Measurements from ENCODE around the gene WDR17.
A peak's percentile ranks its signal among the peaks of the same experiment; 100 is the strongest.

WDR17 gene

GRCh38 chr4:176065435-176066291, at the start of gene WDR17:
Gene WDR17, plus strand, starts transcription at chr4:176065841. Its CDS starts 45,740 bp downstream, at chr4:176111581.
- peak; percentile 43 for DNase-seq

GRCh38 chr4:176016601-176017000, 49.0 kb upstream of the WDR17 start:
- DNase-seq = no peak

- DNase-seq = no peak
Observed at GRCh38 chr4:176020481-176021085, 45.1 kb upstream of the WDR17 start.

DNA sequence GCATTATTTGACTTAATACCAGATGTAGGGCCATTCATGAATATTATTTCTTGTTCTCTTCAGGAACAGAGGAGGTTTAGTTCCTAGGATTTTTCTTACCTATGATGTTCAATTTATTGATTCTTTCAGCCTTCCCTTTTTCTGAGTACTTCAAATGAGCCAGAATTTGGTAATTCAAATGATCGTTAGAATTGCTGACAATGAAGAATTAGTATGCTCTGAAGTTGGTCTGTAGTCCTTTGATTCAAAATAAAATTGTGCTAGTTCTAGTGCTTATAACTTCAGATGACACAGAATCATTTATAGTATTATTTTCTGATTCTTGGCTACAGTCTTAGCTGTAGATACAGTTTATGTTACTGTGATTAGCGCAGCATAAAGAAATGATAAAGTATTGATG, 35.2 kb upstream of the WDR17 start:
- no peak for DNase-seq

- no peak for DNase-seq
Observed at GRCh38 chr4:176031922-176032321, 33.7 kb upstream of the WDR17 start.

GRCh38 chr4:176032454-176032853, 33.2 kb upstream of the WDR17 start:
- DNase-seq = no peak

- peak; percentile 35 for DNase-seq
Observed at GRCh38 chr4:176034499-176034898, 31.1 kb upstream of the WDR17 start.

- no peak for DNase-seq
Observed at GRCh38 chr4:176034936-176035335, 30.7 kb upstream of the WDR17 start.

DNA sequence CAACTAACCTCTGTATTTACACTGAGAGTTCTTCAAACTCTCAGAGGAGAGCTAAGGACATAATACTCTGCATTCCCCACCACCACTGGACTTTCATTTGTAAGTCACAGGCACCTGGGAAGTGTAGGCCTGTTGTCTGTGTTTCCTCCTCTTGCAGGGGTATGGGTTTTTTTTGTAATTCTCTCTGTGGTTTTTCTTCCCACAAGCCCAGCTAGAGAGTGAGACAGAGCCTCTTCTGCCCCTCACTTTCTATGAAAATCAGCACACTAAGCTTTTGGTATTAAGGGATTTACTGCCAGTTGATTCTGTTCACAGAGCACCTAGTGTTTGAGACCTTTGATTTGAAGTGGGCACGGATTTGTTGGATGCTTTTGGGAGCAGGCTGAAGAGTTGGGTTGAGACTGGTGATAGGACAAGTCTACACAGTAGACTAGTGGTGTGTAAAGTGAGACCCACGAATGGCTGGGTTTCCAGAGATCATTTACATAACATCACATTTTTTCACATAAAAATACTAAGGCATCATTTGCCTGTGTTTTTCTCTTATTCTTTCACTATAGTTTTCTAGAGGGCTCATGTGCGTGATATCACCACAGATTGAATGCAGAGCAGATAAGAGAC, 28.9 kb upstream of the WDR17 start:
- DNase-seq = no peak

DNA sequence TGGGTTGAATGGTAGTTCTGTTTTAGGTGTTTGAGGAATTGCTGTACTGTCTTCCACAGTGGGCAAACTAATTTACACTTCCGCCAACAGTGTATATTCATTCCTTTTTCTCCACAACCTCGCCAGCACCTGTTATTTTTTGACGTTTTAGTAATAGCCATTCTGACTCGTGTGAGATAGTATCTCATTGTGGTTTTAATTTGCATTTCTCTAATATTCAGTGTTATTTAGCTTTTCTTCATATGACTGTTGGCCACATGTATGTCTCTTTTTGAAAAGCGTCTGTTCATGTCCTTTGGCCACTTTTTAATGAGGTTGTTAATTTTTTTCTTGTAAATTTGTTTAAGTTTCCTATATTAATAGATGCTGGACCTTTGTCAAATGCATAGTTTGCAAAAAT, 26.9 kb upstream of the WDR17 start:
- no peak for DNase-seq

GRCh38 chr4:176042195-176042594, 23.4 kb upstream of the WDR17 start:
- no peak for DNase-seq

DNA sequence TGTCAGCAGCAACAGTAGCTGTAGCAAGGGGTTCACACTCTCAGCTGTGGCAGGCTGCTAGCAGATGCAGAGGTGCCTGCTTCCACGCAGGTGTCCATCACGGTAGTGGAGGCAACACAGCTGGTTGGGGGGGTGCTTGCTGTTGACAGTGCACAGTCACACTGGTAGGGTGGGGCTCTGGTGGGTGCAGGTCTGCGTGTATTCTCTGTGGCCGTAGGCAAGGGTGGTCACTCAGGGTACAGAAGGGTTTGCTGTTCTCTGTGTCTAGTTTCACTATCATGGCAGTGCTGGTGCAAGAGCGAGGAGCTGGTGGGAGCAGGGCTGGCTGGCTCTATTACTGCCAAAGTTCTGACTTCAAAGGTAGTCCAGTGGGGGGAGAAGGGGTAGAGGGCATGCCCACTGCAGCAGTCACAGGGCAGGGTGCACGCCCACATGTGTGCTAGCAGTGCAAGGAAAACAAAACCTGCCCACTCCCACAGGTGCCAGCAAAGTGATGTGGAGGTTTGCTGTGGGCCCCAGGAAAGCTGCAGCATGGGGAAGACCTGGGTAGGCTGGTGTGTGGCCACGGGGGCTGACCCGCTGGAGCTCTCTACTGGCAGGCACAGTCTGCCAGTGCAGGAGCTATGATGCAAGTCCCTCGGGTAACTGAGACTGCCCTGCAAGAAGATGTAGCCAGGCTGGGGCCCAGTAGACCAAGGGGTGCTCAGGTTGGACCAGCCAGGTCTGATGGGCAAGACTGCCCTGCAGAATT, 21.6 kb upstream of the WDR17 start:
- DNase-seq = no peak

DNA sequence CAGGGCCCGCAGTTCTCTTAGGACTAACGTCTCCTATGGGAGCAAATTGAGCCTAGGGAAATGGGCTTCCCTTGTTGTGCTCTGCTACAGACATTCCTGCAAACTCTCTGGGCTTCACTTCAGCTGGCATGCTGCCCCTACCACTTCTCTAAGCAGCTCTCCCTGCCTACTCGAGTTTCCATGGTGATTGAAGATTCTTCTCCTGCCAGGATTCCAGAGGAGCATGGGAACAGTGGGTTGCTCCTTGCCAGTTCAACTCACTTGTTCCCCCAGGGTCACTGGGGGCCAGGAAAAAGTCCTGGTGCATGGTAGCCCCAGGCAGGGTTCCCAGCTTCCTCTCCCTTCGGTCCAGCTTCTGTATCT, 21.1 kb upstream of the WDR17 start:
- DNase-seq = no peak

DNA sequence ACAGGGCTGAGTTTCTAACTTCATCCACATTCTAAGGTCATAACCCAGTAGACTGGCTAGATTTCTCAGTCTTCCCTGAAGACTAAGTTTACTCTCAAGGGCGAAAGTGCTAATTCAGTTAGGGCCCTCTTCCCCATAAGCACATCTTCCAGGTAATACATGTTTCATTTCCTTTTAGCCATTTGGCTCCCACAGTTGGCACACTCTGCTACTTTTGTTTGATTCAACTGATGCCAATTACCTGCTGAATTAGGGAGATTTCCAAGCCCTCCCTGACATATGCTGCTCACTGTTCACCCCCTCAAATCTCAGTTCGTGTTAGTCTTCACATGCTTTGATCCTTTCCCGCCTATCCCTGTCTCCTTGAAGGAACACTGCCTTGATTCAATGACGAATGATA, 17.0 kb upstream of the WDR17 start:
- DNase-seq = no peak

GRCh38 chr4:176052744-176053143, 12.9 kb upstream of the WDR17 start:
- DNase-seq = no peak

DNA sequence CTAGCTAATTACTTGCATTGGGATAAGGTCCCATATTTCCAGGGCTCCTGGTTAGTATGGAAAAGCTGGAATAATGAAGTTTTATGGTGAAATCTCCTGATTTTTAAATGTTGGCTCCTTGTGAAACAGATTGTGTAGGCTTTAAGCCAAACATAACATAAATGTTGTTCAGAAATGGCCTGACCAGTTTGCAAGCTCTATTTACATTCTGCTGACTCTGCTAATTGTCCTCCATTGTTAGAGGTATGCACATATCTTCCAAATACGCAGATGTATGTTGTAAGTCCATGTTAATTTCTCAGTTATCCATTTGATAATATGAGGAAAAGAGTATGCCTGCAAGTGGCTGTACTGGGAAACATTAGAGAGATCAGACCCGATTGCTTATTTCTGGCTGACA, 11.9 kb upstream of the WDR17 start:
- DNase-seq = no peak

GRCh38 chr4:176054942-176055341, 10.7 kb upstream of the WDR17 start:
- no peak for DNase-seq

DNA sequence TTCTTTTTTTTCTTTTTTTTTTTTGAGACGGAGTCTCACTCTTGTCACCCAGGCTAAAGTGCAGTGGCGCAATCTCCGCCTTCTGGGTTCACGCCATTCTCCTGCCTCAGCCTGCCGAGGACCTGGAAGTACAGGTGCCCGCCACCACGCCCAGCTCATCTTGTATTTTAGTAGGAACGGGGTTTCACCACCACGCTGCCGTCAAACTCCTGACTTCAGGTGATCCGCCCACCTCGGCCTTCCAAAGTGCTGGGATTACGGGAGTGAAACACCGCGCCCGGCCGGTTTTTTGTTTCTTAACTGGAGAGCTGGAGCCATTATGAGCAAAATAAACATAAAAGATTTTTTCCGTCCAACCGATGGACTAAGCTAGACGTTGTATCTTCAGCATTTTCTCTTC, 1.9 kb upstream of the WDR17 start:
- no peak for DNase-seq

DNA sequence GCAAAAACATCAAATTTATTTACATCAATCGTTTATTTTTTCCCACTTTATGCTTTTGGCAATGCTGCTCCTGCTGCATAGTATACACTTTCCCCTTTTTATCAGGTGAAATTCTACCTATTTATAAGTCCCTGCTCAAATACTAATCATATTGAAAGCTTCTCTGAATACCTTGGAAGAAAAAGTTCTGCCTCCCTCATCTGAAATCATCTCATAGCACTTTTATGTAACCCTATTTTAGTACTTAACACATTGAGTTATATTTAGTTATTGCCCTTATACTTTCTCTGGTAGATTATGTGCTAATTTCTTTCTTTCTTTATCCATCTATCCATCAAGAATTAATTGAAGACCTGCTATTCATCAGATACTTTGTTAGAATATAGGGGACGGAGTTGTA, 1.1 kb upstream of the WDR17 start:
- DNase-seq = no peak

- no peak for DNase-seq
Observed at GRCh38 chr4:176066757-176067156, 1.1 kb downstream of the WDR17 start.

- no peak for DNase-seq
Observed at GRCh38 chr4:176077561-176077960, 11.9 kb downstream of the WDR17 start.

DNA sequence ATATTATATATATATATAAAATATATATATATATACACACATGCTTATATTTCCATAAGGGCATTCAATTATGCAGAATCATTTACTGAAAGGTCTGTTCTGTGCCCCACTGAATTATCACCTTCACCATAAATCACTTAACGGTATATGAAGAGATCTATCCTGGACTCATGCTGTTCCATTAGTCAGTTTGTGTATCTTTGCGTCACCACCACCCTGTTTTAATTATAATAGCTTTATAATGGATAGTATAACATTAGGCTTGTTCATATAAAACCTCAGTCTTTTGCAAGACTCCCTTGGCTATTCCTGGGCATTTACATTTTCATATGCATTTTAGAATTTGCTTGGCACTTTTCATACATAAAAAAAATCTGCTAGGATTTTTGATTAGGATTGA, 19.1 kb downstream of the WDR17 start:
- no peak for DNase-seq

- no peak for DNase-seq
Observed at GRCh38 chr4:176090115-176090514, 24.5 kb downstream of the WDR17 start.

DNA sequence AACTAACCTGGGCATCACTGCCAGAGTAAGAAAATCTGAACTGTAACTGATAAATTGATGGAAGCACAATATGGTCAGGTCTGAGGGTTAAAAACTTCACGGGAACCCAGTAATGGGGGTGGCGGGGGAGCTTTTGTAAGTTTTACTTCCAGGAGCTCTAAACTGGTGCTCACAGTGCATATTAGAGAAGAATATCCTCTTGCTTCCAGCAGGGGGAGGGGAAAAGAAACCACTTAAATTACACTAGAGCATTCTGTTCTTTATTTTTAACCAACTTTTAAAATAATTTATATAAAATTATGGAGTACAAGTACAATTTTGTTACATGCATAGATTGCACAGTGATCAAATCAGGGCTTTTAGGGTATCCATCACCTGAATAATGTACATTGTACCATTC, 33.7 kb downstream of the WDR17 start:
- no peak for DNase-seq
